ENCODE results near the gene ZNF134. TPM values are rescaled to one million over a fixed set of nuclear protein-coding genes. Genes with fewer than 3 reads are reported as not detected.

The ZNF134 gene
- polyA plus RNA-seq, 1 donor from 2014 or later, result 40.7 TPM

DNA sequence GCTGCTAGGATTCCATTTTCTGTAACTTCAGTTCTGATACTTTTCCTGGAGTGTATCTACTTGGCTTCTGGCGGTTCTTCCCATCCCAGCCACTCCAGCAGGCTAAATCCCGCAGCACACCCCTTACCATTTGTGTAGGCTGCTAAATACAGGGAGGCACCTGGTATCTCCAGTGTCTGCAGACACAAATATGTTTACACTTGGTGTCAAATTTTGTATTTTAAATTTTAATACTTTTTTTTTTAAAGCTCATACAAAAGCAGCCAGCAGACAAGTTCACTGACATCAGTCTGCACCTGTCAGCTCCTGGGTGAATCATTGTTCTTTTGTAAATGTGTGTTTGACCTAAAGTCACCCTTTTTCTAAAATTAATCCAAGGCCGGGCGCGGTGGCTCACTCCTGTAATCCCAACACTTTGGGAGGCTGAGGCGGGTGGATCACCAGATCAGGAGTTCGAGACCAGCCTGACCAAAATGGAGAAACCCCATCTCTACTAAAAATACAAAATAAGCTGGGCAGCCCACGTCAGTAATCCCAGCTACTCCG, 51.3 kb downstream of the ZNF134 start:
- Histone ChIP-seq H4K20me1 (ENCODE audit: insufficient read depth) (no peaks in the 10 kb centered on the region), H2AFZ (ENCODE audit: low read depth, low read length) (no peak overlapping the region), H3K27me3 (ENCODE audit: insufficient read depth, low read depth, low read length) (peaks cover 5% of the 10 kb centered on the region), H3K9me3 (ENCODE audit: low read length) (no peaks in the 10 kb centered on the region), H3K9me2 (ENCODE audit: insufficient read depth, low read length) (no peaks in the 10 kb centered on the region), H3F3A (ENCODE audit: insufficient read depth, low read length, poor library complexity, severe bottlenecking) (no peaks in the 10 kb centered on the region), H3K27ac (ENCODE audit: low read length) (no peak overlapping the region), H3K9ac (ENCODE audit: low read length) (no peak overlapping the region), H3K4me3 (ENCODE audit: low read length) (peak overlapping the region; percentile 72), H3K36me3 (ENCODE audit: insufficient read depth, low read length) (no peaks in the 10 kb centered on the region), H3K4me2 (ENCODE audit: low read length) (no peak overlapping the region), H3K79me2 (replicated peaks; ENCODE audit: insufficient read depth, low read length) (no peaks in the 10 kb centered on the region)
- TF ChIP-seq MXI1 (conservative IDR thresholded peaks at IDR 0.05; ENCODE audit: poor library complexity, severe bottlenecking) (no peak), POLR2AphosphoS5 (IDR thresholded peaks at IDR 0.05) (no peak), EP300 (conservative IDR thresholded peaks at IDR 0.05; ENCODE audit: poor library complexity, severe bottlenecking) (no peak), TAF1 (IDR thresholded peaks at IDR 0.05; ENCODE audit: low read depth) (no peak), EZH2 (IDR thresholded peaks at IDR 0.05; ENCODE audit: borderline replicate concordance, insufficient read depth, low read length, poor library complexity, severe bottlenecking) (no peak), RAD21 (conservative IDR thresholded peaks at IDR 0.05) (no peak)
- TF ChIP-seq, protein P1, sequence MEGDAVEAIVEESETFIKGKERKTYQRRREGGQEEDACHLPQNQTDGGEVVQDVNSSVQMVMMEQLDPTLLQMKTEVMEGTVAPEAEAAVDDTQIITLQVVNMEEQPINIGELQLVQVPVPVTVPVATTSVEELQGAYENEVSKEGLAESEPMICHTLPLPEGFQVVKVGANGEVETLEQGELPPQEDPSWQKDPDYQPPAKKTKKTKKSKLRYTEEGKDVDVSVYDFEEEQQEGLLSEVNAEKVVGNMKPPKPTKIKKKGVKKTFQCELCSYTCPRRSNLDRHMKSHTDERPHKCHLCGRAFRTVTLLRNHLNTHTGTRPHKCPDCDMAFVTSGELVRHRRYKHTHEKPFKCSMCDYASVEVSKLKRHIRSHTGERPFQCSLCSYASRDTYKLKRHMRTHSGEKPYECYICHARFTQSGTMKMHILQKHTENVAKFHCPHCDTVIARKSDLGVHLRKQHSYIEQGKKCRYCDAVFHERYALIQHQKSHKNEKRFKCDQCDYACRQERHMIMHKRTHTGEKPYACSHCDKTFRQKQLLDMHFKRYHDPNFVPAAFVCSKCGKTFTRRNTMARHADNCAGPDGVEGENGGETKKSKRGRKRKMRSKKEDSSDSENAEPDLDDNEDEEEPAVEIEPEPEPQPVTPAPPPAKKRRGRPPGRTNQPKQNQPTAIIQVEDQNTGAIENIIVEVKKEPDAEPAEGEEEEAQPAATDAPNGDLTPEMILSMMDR (IDR thresholded peaks at IDR 0.05; ENCODE audit: poor library complexity, severe bottlenecking), result no peak
- TF ChIP-seq, protein P2, sequence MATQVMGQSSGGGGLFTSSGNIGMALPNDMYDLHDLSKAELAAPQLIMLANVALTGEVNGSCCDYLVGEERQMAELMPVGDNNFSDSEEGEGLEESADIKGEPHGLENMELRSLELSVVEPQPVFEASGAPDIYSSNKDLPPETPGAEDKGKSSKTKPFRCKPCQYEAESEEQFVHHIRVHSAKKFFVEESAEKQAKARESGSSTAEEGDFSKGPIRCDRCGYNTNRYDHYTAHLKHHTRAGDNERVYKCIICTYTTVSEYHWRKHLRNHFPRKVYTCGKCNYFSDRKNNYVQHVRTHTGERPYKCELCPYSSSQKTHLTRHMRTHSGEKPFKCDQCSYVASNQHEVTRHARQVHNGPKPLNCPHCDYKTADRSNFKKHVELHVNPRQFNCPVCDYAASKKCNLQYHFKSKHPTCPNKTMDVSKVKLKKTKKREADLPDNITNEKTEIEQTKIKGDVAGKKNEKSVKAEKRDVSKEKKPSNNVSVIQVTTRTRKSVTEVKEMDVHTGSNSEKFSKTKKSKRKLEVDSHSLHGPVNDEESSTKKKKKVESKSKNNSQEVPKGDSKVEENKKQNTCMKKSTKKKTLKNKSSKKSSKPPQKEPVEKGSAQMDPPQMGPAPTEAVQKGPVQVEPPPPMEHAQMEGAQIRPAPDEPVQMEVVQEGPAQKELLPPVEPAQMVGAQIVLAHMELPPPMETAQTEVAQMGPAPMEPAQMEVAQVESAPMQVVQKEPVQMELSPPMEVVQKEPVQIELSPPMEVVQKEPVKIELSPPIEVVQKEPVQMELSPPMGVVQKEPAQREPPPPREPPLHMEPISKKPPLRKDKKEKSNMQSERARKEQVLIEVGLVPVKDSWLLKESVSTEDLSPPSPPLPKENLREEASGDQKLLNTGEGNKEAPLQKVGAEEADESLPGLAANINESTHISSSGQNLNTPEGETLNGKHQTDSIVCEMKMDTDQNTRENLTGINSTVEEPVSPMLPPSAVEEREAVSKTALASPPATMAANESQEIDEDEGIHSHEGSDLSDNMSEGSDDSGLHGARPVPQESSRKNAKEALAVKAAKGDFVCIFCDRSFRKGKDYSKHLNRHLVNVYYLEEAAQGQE (IDR thresholded peaks at IDR 0.05; ENCODE audit: borderline replicate concordance), result no peak

DNA sequence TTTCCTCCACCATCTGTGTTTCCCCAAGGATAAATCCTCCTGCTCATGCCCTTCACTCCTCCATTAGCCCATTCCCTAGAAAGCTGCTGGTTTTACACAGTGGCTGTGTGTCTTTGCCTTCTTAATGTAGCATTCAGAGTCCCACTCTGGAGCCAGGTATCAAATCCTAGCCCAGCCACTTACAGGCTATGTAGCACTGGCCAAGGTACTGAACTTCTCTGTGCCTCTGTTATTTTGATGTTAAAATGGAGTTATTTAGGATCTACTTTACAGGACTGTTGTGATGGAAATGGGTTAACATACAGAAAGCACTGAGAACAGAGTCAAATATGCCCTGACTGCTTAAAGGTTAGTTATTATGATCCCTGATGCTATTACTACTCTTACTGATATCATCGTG, 53.2 kb downstream of the ZNF134 start:
- no peak overlapping the region for H3K27ac ChIP-seq (ENCODE audit: low read length)
- H2AFZ ChIP-seq (ENCODE audit: low read depth, low read length), result no peak overlapping the region
- no peaks in the 10 kb centered on the region for H3K36me3 ChIP-seq (ENCODE audit: insufficient read depth, low read length)
- no peaks in the 10 kb centered on the region for H3F3A ChIP-seq (ENCODE audit: insufficient read depth, low read length, poor library complexity, severe bottlenecking)
- H3K79me2 ChIP-seq (replicated peaks; ENCODE audit: insufficient read depth, low read length), result no peaks in the 10 kb centered on the region
- no peaks in the 10 kb centered on the region for H3K27me3 ChIP-seq (ENCODE audit: insufficient read depth, low read depth, low read length)
- H3K9me3 ChIP-seq (ENCODE audit: low read length), result no peaks in the 10 kb centered on the region
- no peak overlapping the region for H3K4me3 ChIP-seq (ENCODE audit: low read length)
- no peaks in the 10 kb centered on the region for H4K20me1 ChIP-seq (ENCODE audit: insufficient read depth)
- H3K9ac ChIP-seq (ENCODE audit: low read length), result no peak overlapping the region
- H3K4me2 ChIP-seq (ENCODE audit: low read length), result no peak overlapping the region
- TF ChIP-seq SMC3 (conservative IDR thresholded peaks at IDR 0.05; ENCODE audit: poor library complexity), result no peak
- TF ChIP-seq EZH2 (IDR thresholded peaks at IDR 0.05; ENCODE audit: borderline replicate concordance, insufficient read depth, low read length, poor library complexity, severe bottlenecking), result no peak
- no peak for TF ChIP-seq RAD21 (conservative IDR thresholded peaks at IDR 0.05)
- TF ChIP-seq, protein P1 (IDR thresholded peaks at IDR 0.05; ENCODE audit: poor library complexity, severe bottlenecking), result no peak
- TF ChIP-seq, protein P2 (IDR thresholded peaks at IDR 0.05; ENCODE audit: borderline replicate concordance), result no peak
- no peak for TF ChIP-seq TAF1 (IDR thresholded peaks at IDR 0.05; ENCODE audit: low read depth)
- TF ChIP-seq POLR2AphosphoS5 (IDR thresholded peaks at IDR 0.05), result no peak
- TF ChIP-seq MXI1 (conservative IDR thresholded peaks at IDR 0.05; ENCODE audit: poor library complexity, severe bottlenecking), result no peak
- no peak for TF ChIP-seq EP300 (conservative IDR thresholded peaks at IDR 0.05; ENCODE audit: poor library complexity, severe bottlenecking)
- no peaks in the 10 kb centered on the region for H3K9me2 ChIP-seq (ENCODE audit: insufficient read depth, low read length)
